Measurements from ENCODE around the gene GYG2.

- TF ChIP-seq, protein P1, sequence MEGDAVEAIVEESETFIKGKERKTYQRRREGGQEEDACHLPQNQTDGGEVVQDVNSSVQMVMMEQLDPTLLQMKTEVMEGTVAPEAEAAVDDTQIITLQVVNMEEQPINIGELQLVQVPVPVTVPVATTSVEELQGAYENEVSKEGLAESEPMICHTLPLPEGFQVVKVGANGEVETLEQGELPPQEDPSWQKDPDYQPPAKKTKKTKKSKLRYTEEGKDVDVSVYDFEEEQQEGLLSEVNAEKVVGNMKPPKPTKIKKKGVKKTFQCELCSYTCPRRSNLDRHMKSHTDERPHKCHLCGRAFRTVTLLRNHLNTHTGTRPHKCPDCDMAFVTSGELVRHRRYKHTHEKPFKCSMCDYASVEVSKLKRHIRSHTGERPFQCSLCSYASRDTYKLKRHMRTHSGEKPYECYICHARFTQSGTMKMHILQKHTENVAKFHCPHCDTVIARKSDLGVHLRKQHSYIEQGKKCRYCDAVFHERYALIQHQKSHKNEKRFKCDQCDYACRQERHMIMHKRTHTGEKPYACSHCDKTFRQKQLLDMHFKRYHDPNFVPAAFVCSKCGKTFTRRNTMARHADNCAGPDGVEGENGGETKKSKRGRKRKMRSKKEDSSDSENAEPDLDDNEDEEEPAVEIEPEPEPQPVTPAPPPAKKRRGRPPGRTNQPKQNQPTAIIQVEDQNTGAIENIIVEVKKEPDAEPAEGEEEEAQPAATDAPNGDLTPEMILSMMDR (conservative IDR thresholded peaks at IDR 0.05; ENCODE audit: low read depth in 2 of 2) = no peak
- TF ChIP-seq JUNB (IDR thresholded peaks at IDR 0.05; ENCODE audit: unreplicated experiment) (no peak), EZH2phosphoT487 (IDR thresholded peaks at IDR 0.05; ENCODE audit: unreplicated experiment) (no peak), POLR2AphosphoS5 (IDR thresholded peaks at IDR 0.05; ENCODE audit: low read depth) (no peak), EZH2 (IDR thresholded peaks at IDR 0.05; ENCODE audit: low read depth, unreplicated experiment) (no peak), REST (IDR thresholded peaks at IDR 0.05; ENCODE audit: unreplicated experiment) (no peak), STAT1 (IDR thresholded peaks at IDR 0.05; ENCODE audit: unreplicated experiment) (no peak), NANOG (IDR thresholded peaks at IDR 0.05; ENCODE audit: borderline replicate concordance) (no peak), CREB1 (CRISPR knock-in tag; IDR thresholded peaks at IDR 0.05; ENCODE audit: low read depth) (no peak), ZNF114 (CRISPR knock-in tag; IDR thresholded peaks at IDR 0.05) (no peak)
- TF ChIP-seq, protein P2, sequence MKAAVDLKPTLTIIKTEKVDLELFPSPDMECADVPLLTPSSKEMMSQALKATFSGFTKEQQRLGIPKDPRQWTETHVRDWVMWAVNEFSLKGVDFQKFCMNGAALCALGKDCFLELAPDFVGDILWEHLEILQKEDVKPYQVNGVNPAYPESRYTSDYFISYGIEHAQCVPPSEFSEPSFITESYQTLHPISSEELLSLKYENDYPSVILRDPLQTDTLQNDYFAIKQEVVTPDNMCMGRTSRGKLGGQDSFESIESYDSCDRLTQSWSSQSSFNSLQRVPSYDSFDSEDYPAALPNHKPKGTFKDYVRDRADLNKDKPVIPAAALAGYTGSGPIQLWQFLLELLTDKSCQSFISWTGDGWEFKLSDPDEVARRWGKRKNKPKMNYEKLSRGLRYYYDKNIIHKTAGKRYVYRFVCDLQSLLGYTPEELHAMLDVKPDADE (IDR thresholded peaks at IDR 0.05) = no peak
Measured at GRCh38 chrX:2831471-2832228, 2.9 kb downstream of the GYG2 start.
